Liver (tissue), 9 donors: ENCODE results near the gene HSPB2. TPM values are rescaled to one million over a fixed set of nuclear protein-coding genes. Genes with fewer than 3 reads are reported as not detected.

Experiments used
- DNase-seq: peaks from one replicate; pipeline ENCODE4 v3.0.0-alpha.2; 2017; ENCODE audit warnings: low spot score
- H3K27ac ChIP-seq, 2 donors: one replicate each; pipeline ENCODE4 v1.7.0; 2013; ENCODE audit warnings: inconsistent platforms in 2 of 2, low read length in 2 of 2, control low read depth in 1 of 2, low read depth in 1 of 2, mild to moderate bottlenecking in 1 of 2
- H3K27me3 ChIP-seq, 4 donors: one replicate each; pipeline versions ENCODE4 v1.6.1 to v1.7.0; 2013; ENCODE audit warnings: low read length in 3 of 4, inconsistent platforms in 1 of 4, mild to moderate bottlenecking in 1 of 4, moderate library complexity in 1 of 4; ENCODE audit not compliant: control insufficient read depth in 4 of 4, insufficient read depth in 4 of 4
- H3K36me3 ChIP-seq, 4 donors: one replicate each; pipeline versions ENCODE4 v1.6.1 to v1.7.0; 2013; ENCODE audit warnings: low read length in 3 of 4, mild to moderate bottlenecking in 3 of 4, low read depth in 1 of 4, moderate library complexity in 1 of 4; ENCODE audit not compliant: control insufficient read depth in 4 of 4, insufficient read depth in 3 of 4
- H3K4me1 ChIP-seq, 4 donors: one replicate each; pipeline versions ENCODE4 v1.6.1 to v1.7.0; 2013; ENCODE audit warnings: low read length in 3 of 4, mild to moderate bottlenecking in 3 of 4, moderate library complexity in 1 of 4; ENCODE audit not compliant: control insufficient read depth in 4 of 4, insufficient read depth in 4 of 4
- H3K4me3 ChIP-seq, 3 donors: one replicate each; pipeline versions ENCODE4 v1.6.1 to v1.7.0; 2013; ENCODE audit warnings: low read length in 3 of 3, control low read depth in 1 of 3, low read depth in 1 of 3, mild to moderate bottlenecking in 1 of 3
- H3K9ac ChIP-seq, 2 donors: one replicate each; pipeline ENCODE4 v1.7.0; 2013; ENCODE audit warnings: low read length in 2 of 2, mild to moderate bottlenecking in 2 of 2, moderate library complexity in 2 of 2, control low read depth in 1 of 2, low read depth in 1 of 2
- H3K9me3 ChIP-seq, 4 donors: one replicate each; pipeline versions ENCODE4 v1.6.1 to v1.7.0; 2013; ENCODE audit warnings: low read length in 3 of 4; ENCODE audit not compliant: control insufficient read depth in 4 of 4
- EGR1 ChIP-seq, 2 donors: IDR thresholded peaks; 2 replicates each; pipeline ENCODE4 v1.6.1; 2016 to 2018; ENCODE audit warnings: antibody characterized with exemption in 2 of 2, low read depth in 2 of 2
- FOXA1 ChIP-seq: IDR thresholded peaks from 2 replicates; pipeline ENCODE4 v1.6.1; 2016; ENCODE audit warnings: antibody characterized with exemption
- FOXA2 ChIP-seq: IDR thresholded peaks from 2 replicates; pipeline ENCODE4 v1.6.1; 2016; ENCODE audit warnings: antibody characterized with exemption
- GABPA ChIP-seq, 2 donors: IDR thresholded peaks in 1 of 2; conservative IDR thresholded peaks in 1 of 2; 2 replicates each; pipeline ENCODE4 v1.6.1; 2016; ENCODE audit warnings: antibody characterized with exemption in 2 of 2, mild to moderate bottlenecking in 1 of 2, moderate library complexity in 1 of 2
- HNF4G ChIP-seq: IDR thresholded peaks from 2 replicates; pipeline ENCODE4 v1.6.1; 2016; ENCODE audit warnings: antibody characterized with exemption
- MAX ChIP-seq: IDR thresholded peaks from 2 replicates; pipeline ENCODE4 v1.6.1; 2016; ENCODE audit warnings: antibody characterized with exemption
- REST ChIP-seq: IDR thresholded peaks from 2 replicates; pipeline ENCODE4 v1.6.1; 2016; ENCODE audit warnings: antibody characterized with exemption, mild to moderate bottlenecking
- RXRA ChIP-seq, 2 donors: IDR thresholded peaks; 2 replicates each; pipeline ENCODE4 v1.6.1; 2017 to 2018; ENCODE audit warnings: antibody characterized with exemption in 2 of 2, mild to moderate bottlenecking in 1 of 2
- YY1 ChIP-seq: IDR thresholded peaks from 2 replicates; pipeline ENCODE4 v1.6.1; 2016; ENCODE audit warnings: antibody characterized with exemption, mild to moderate bottlenecking
- ZBTB33 ChIP-seq: IDR thresholded peaks from 2 replicates; pipeline ENCODE4 v1.6.1; 2016; ENCODE audit warnings: antibody characterized with exemption
- WGBS: extraction: QIAGEN DNeasy Blood & Tissue Kit; methylation state at CpG from one replicate; pipeline ENCODE4 v1.1.7; 2013; 5-methylcytosine and 5-hydroxymethylcytosine counted together
- polyA plus RNA-seq, 2 donors: library from polyadenylated mRNA; stranded (reverse) in 1 of 2; unstranded in 1 of 2; fragments of 200-250 nt in 1 of 2; fragments of >200 nt in 1 of 2; fragmentation: Nextera tagmentation in 1 of 2; extraction: Ambion mirVana in 1 of 2; gene quantifications; one replicate each; pipeline versions ENCODE4 v1.2.1 to v1.2.3, GENCODE V29; 2013 to 2015
- total RNA-seq, 2 donors: library from RNA; depleted of rRNA; stranded (reverse); fragments of >200 nt; gene quantifications; one replicate each; pipeline ENCODE4 v1.2.3, GENCODE V29; 2014
- TF ChIP-seq, protein P1 (sequence below): IDR thresholded peaks from 2 replicates; pipeline ENCODE4 v1.6.1; 2016; ENCODE audit warnings: antibody characterized with exemption
- donor health status: healthy.
- donor health status: healthy.
- donor health status: healthy.
- donor health status: healthy.
- donor health status: healthy.

Gene HSPB2
- total and polyA plus RNA-seq, 4 donors: 0.14 to 0.85 (median 0.61) TPM; not detected in 1

GRCh38 chr11:111923951-111924350 is 11.4 kb downstream of the HSPB2 start:
- peaks cover 0 to 47% (median 37%) of the 10 kb centered on the region in 4 donors for H3K4me1 ChIP-seq
- no peaks in the 10 kb centered on the region for H3K36me3 ChIP-seq
- DNase-seq: no peak
- H3K27me3 ChIP-seq: no peaks in the 10 kb centered on the region
- H3K4me3 ChIP-seq: no peak overlapping the region
- peak overlapping the region in 1 of 2 donors; percentile 66 for H3K27ac ChIP-seq
- TF ChIP-seq GABPA (IDR thresholded peaks at IDR 0.05 in 1 of 2, conservative IDR thresholded peaks at IDR 0.05 in 1 of 2) (no peak), RXRA (IDR thresholded peaks at IDR 0.05) (no peak), MAX (no peak), YY1 (no peak), HNF4G (no peak), REST (no peak), EGR1 (IDR thresholded peaks at IDR 0.05; ENCODE audit: low read depth in 2 of 2) (no peak), FOXA1 (no peak), FOXA2 (no peak)
- TF ChIP-seq, protein P1, sequence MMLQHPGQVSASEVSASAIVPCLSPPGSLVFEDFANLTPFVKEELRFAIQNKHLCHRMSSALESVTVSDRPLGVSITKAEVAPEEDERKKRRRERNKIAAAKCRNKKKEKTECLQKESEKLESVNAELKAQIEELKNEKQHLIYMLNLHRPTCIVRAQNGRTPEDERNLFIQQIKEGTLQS: no peak
- H3K9ac ChIP-seq: no peak overlapping the region
- no peaks in the 10 kb centered on the region for H3K9me3 ChIP-seq

DNA sequence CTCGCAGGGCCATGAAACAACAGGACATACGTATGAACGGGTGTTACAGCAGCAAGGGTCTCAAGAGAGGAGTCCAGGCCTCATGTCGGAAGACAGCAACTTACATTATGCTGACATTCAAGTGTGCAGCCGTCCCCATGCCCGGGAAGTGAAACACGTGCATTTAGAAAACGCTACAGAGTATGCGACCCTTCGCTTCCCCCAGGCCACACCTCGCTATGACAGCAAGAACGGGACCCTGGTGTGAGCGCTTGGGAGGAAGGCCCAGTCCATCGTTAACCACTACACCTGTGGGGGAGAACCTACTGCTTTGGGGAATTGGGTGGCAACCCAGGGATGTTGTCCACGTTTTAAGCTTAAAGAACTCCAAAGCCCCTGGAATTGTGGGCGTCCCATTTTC is 13.4 kb downstream of the HSPB2 start:
- H3K9ac ChIP-seq: no peak overlapping the region
- no peaks in the 10 kb centered on the region for H3K27me3 ChIP-seq
- no peak for TF ChIP-seq REST
- no peak for TF ChIP-seq ZBTB33
- H3K4me1 ChIP-seq: peaks cover 0 to 43% (median 36%) of the 10 kb centered on the region in 4 donors
- no peak for DNase-seq
- WGBS: 97% methylated on average over 16 of the region's 16 CpGs
- H3K27ac ChIP-seq: peak overlapping the region in 1 of 2 donors; percentile 84
- no peaks in the 10 kb centered on the region for H3K36me3 ChIP-seq
- no peak overlapping the region for H3K4me3 ChIP-seq
- no peaks in the 10 kb centered on the region for H3K9me3 ChIP-seq
